ENCODE measurements around the gene SSTR3.

Gene SSTR3

DNA sequence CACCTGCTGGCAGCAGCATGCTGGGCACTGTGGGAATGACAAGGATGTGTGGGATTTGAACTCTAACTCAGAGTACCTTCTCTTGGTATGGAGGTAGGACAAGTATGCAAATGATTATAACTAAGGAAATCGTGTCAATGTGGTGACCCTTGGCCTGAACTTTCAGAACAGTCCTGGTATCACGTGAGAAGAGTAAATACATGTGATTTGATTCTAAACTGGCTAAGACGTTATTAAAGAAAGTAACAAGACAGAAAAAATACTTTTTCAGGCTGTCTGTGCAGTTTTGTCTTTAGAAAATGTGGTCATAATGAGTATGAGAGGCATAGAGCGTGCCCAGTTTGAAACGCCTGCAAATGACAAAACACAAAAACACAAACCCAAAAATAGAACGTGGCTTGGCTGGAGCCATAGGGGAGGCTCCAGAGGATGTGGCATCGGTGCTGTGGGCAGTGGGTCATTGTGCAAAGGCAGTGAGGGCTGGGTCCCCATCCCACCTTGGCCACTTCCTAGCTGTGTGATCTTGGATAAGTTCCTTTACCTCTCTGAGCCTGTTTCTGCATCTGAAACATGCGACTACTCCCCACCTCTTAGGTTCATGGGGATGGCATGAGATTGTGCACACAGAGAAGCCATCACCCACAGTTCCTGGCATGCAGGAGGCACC, 44.2 kb downstream of the SSTR3 start:
- DNase-seq (ENCODE audit: low read depth, low spot score): no peak

- DNase-seq (ENCODE audit: low read depth, low spot score): no peak
These were observed 44.9 kb downstream of the SSTR3 start for GRCh38 chr22:37167176-37167980.

DNA sequence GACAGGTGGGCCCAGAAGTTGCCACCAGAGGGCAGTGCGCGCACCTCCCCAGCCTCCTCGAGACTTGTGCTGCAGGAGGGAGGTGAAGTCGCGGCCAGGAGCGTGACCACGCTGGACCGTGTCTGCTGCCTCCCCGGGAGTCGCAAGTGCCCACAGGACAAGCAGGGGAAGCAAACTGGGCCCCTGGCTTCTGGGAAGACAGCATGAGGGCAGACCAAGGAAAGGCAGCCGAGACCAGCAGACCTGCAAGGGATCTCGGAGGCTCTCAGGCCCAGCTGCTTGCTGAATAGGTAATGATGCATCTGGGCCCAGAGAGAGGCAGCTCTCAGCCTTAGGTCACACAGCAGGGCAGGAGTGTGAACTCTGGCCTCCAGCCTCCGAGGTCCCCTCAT, 45.6 kb downstream of the SSTR3 start:
- no peak for DNase-seq (ENCODE audit: low read depth, low spot score)

DNA sequence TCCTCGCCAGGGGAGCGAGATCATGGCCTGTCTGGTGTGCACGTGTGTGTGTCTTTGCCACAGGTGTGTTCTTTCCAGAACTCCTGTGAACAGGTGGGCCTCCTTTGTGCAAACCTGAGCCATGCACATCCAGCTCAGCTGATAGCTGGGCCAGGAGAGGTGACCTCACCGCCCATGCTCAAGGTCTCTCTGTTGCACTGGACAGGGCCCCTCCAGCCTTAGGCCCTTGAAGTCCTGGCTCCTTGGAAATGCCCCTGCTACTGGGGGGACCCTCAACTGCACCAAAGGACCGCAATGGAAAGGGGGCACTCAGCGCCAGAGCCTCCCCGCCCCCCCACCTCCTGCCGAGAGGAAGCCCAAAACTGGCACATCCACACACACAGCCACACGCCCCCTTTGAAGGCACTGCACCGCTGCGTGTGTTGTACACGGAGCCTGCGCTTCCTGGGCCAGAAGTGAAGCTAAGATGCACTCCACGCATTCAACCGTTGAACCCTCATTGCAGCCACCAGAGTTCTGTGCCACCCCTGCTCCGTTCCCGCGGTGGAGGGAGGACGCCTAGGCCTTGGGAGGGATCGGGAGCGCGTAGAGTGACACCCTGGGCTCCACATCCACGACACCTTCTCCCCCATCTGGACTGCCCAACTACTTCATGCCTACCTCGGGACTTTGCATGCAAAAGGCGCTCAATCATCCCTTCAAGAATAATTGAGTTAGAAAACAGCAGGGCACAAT, 46.2 kb downstream of the SSTR3 start:
- DNase-seq (ENCODE audit: low read depth, low spot score): no peak

GRCh38 chr22:37165066-37165465, 47.2 kb downstream of the SSTR3 start:
- DNase-seq (ENCODE audit: low read depth, low spot score): no peak

- DNase-seq (ENCODE audit: low read depth, low spot score): no peak
These were observed 47.8 kb downstream of the SSTR3 start for GRCh38 chr22:37164505-37164887.

DNA sequence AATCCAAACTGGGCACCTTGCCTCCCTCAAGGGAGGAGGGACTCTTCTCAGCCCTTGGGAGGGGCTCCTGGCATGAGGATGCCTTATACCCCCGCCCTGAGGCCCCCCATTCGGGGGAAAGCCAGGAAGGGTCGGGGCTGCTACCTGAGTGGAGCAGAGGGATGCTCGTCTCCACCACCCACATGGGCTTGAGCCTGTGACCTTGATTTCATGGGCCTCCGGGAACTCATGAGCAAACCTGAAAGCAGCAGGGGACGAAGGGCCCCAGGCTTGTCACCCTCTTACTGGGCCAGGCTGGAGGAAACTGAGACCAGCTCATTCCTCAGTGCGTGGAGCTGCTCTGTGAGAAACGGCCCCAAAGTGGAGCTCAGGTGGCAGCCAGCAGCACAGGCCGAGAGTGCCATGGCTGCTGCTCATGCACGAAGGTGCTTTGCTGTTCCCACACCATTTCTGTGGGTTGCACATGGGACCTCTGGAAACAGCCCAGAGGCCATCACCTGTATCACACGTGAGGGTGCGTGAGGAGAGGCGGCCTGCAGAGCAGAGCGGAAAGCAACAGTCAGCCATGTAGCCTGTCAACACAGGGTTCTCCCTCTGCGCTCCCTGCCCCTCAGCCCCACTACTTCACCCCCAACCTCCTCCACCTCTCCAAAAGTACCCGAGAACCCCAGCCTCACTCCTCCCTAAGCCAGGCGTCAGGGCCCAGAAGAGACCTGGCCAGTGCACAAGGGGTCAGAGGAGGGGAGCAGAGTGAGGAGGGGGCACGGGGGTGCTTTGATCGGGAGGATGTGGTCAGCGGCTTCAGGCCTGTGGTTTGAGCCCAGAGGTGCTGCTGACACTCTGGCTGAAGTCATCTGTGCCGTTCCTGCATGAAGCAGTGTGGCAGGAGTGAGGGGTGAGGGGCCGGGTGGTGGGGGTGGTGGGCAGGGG, 48.4 kb downstream of the SSTR3 start:
- no peak for DNase-seq (ENCODE audit: low read depth, low spot score)

DNA sequence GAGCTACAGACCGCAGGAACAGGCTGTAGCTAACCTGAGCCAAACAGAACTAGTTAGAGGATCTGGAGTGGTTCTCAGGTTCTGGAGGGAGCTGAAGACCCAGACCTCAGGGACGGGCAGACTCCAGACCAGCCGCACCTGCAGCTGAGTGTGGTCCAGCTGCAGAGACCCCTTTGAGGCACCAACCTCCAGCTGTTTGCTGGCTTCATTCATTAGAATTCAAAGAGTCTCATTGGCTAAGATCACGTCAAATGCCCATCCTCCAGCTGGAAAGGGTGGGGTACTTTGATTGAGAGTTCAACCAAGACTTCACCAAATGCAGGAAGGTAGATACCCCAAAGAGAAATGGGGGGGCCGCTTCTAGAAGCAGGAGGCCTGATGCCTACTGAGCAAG, 49.2 kb downstream of the SSTR3 start:
- DNase-seq (ENCODE audit: low read depth, low spot score): no peak

GRCh38 chr22:37162221-37163095, 49.8 kb downstream of the SSTR3 start:
- no peak for DNase-seq (ENCODE audit: low read depth, low spot score)

DNA sequence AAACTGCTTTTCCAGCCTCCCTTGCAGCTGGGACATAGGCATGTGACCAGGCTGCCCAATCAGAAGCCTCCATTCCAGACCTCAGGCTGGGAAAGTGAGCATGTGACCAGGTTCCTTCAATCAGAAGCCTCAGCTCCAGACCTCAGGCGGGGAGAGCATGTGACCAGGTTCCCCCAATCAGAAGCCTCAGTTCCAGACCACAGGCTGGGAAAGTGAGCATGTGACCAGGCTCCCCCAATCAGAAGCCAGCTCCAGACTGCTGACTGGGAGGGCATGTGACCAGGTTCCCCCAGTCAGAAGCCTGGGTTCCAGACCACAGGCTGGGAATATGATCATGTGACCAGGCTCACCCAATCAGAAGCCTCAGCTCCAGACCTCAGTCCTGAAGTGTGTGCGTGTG, 50.8 kb downstream of the SSTR3 start:
- no peak for DNase-seq (ENCODE audit: low read depth, low spot score)

DNA sequence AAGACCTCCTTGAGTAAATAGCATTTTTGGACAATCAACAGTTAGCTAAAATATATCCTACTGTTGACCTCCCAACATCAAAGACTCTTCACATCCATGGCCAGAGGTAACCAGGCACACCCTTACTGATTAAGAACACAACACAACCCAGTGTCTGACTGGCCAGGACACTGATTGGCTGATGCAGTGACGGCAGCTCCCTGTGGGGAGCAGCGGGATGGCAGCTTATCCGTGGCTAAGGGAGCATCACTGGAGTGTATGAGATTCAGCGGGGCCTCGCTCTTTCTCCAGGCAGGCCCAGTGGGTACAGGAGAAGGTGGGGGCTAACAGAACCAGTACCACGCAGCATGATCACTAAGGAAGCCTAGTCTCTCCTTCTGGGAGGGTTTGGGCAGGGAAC, 52.2 kb downstream of the SSTR3 start:
- DNase-seq (ENCODE audit: low read depth, low spot score): no peak

- no peak for DNase-seq (ENCODE audit: low read depth, low spot score)
These were observed 53.4 kb downstream of the SSTR3 start for GRCh38 chr22:37158963-37159290.

DNA sequence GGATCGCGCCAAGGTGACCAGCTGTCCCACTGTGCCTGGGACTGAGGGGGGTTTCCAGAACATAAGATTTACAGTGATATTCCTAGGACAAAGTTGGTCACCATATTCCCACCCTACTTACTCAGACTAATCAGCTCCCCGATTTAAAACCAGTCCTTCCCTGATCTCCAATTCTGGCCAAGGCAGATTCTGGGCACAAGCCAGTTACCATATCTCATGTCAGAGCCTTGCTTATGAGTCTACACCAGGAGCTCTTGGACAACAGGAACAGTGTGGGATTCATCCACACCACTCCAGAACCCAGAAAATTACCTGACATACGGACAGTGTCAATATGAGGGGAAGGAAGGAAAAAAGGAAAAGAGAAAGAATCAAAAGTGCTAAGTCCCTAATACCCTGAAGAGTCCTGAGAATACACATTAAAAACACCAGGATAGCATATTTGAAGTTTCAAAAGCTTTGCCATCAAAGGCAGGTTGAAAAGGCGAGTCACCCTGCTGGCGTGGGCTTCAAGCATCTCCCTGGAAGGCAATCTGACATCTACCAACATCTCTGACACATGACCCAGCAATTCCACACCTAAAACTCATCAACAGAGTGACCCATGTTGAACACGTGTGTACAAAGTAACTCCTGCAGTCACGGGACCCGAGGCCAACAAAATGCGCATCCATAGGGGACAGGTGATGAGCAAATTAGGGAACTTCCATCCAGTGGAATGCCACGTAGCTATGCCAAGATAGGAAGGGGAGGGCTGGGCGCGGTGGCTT, 54.6 kb downstream of the SSTR3 start:
- DNase-seq (ENCODE audit: low read depth, low spot score): no peak

- no peak for DNase-seq (ENCODE audit: low read depth, low spot score)
These were observed 55.4 kb downstream of the SSTR3 start for GRCh38 chr22:37156686-37157435.

GRCh38 chr22:37155971-37156370, 56.3 kb downstream of the SSTR3 start:
- DNase-seq (ENCODE audit: low read depth, low spot score): no peak

- DNase-seq (ENCODE audit: low read depth, low spot score): no peak
These were observed 57.2 kb downstream of the SSTR3 start for GRCh38 chr22:37154925-37155712.

Data from brain pericyte (primary cell).